GM12878 (cell line): ENCODE results near the gene UROC1.

Experiments used
- BRCA1 ChIP-seq: IDR thresholded peaks from 2 replicates; pipeline ENCODE4 v1.6.1; 2011; ENCODE audit warnings: low read depth, low read length, improper control_type of control experiment
- CREB1 ChIP-seq: IDR thresholded peaks from 2 replicates; pipeline ENCODE4 v1.6.1; 2012; ENCODE audit warnings: low read depth, mild to moderate bottlenecking, inconsistent platforms
- ESRRA ChIP-seq: IDR thresholded peaks from 2 replicates; pipeline ENCODE4 v1.6.1; 2012; ENCODE audit warnings: mild to moderate bottlenecking, low read length, improper control_type of control experiment
- HDGF ChIP-seq: fragments of 450-650 bp; IDR thresholded peaks from 2 replicates; pipeline ENCODE4 v1.6.1; 2016; ENCODE audit warnings: antibody characterized with exemption
- RUNX3 ChIP-seq: IDR thresholded peaks from 2 replicates; pipeline ENCODE4 v1.6.1; 2012; ENCODE audit warnings: low read length, inconsistent platforms
- SIN3A ChIP-seq: IDR thresholded peaks from 2 replicates; pipeline ENCODE4 v1.6.1; 2012; ENCODE audit warnings: low read depth, low read length, improper control_type of control experiment
- TAF1 ChIP-seq: IDR thresholded peaks from 2 replicates; pipeline ENCODE4 v1.6.1; 2011; ENCODE audit warnings: mild to moderate bottlenecking, low read depth, low read length, borderline replicate concordance
- ZNF24 ChIP-seq: fragments of 450-650 bp; IDR thresholded peaks from 2 replicates; pipeline ENCODE4 v1.6.1; 2017; ENCODE audit warnings: antibody characterized with exemption, mild to moderate bottlenecking
- TF ChIP-seq, protein P1 (sequence below): IDR thresholded peaks from 2 replicates; pipeline ENCODE4 v1.6.1; 2011; ENCODE audit warnings: mild to moderate bottlenecking, low read depth, low read length, moderate library complexity; ENCODE audit not compliant: insufficient replicate concordance
- TF ChIP-seq, protein P2 (sequence below), 3 experiments: IDR thresholded peaks in 2 of 3; conservative IDR thresholded peaks in 1 of 3; 2 replicates each; pipeline ENCODE4 v1.5.1; 2011; ENCODE audit warnings: low read depth in 3 of 3, low read length in 3 of 3, mild to moderate bottlenecking in 3 of 3, control low read depth in 2 of 3, moderate library complexity in 2 of 3, inconsistent platforms in 1 of 3, mixed read lengths in 1 of 3; ENCODE audit not compliant: control insufficient read depth in 2 of 3, insufficient read depth in 1 of 3; ENCODE audit errors: extremely low read depth in 1 of 3

DNA sequence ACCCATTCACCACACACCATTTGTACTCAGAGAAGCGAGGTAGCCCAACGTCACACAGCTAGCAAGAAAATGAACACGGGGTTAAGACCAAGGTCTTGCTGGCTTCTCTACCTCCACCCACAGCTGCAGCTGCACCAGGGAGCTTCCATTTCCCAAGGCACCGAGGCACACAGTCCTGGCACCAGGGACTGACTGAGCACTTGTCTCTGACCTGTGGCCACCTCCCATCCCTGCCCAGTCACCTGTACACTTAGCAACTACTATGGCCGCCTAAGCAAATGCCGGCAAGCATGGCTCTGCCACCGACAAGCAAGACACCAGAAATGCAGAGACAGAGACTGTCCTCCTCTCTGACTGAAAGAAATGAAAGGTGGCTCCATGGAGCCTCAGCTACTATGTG lies 57.2 kb downstream of the UROC1 start:
- TF ChIP-seq SIN3A, result no peak
- TF ChIP-seq ESRRA, result no peak
- TF ChIP-seq ZNF24, result no peak
- no peak for TF ChIP-seq TAF1
- TF ChIP-seq CREB1, result no peak
- no peak for TF ChIP-seq HDGF
- TF ChIP-seq, protein P1, sequence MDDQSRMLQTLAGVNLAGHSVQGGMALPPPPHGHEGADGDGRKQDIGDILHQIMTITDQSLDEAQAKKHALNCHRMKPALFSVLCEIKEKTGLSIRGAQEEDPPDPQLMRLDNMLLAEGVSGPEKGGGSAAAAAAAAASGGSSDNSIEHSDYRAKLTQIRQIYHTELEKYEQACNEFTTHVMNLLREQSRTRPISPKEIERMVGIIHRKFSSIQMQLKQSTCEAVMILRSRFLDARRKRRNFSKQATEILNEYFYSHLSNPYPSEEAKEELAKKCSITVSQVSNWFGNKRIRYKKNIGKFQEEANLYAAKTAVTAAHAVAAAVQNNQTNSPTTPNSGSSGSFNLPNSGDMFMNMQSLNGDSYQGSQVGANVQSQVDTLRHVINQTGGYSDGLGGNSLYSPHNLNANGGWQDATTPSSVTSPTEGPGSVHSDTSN, result no peak
- TF ChIP-seq, protein P2, sequence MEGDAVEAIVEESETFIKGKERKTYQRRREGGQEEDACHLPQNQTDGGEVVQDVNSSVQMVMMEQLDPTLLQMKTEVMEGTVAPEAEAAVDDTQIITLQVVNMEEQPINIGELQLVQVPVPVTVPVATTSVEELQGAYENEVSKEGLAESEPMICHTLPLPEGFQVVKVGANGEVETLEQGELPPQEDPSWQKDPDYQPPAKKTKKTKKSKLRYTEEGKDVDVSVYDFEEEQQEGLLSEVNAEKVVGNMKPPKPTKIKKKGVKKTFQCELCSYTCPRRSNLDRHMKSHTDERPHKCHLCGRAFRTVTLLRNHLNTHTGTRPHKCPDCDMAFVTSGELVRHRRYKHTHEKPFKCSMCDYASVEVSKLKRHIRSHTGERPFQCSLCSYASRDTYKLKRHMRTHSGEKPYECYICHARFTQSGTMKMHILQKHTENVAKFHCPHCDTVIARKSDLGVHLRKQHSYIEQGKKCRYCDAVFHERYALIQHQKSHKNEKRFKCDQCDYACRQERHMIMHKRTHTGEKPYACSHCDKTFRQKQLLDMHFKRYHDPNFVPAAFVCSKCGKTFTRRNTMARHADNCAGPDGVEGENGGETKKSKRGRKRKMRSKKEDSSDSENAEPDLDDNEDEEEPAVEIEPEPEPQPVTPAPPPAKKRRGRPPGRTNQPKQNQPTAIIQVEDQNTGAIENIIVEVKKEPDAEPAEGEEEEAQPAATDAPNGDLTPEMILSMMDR (IDR thresholded peaks at IDR 0.05 in 2 of 3, conservative IDR thresholded peaks at IDR 0.05 in 1 of 3; ENCODE audit: control insufficient read depth in 2 of 3, extremely low read depth in 1 of 3, insufficient read depth in 1 of 3, low read depth in 3 of 3, low read length in 3 of 3), result no peak
- no peak for TF ChIP-seq RUNX3
- no peak for TF ChIP-seq BRCA1
